Activated T-cell treated with anti-CD3 and anti-CD28 coated beads for 1 hour (primary cell): ENCODE data around the gene PITPNM3.
"Not testable (repeated sequence)": the region's sequence is repeated elsewhere in the genome, so short reads cannot be mapped to it uniquely, and the experiment has no call there.

ENCODE experiments used
- DNase-seq: peaks from one replicate; pipeline ENCODE4 v3.0.0-alpha.2; 2020; ENCODE audit warnings: low read depth

The PITPNM3 gene

DNA sequence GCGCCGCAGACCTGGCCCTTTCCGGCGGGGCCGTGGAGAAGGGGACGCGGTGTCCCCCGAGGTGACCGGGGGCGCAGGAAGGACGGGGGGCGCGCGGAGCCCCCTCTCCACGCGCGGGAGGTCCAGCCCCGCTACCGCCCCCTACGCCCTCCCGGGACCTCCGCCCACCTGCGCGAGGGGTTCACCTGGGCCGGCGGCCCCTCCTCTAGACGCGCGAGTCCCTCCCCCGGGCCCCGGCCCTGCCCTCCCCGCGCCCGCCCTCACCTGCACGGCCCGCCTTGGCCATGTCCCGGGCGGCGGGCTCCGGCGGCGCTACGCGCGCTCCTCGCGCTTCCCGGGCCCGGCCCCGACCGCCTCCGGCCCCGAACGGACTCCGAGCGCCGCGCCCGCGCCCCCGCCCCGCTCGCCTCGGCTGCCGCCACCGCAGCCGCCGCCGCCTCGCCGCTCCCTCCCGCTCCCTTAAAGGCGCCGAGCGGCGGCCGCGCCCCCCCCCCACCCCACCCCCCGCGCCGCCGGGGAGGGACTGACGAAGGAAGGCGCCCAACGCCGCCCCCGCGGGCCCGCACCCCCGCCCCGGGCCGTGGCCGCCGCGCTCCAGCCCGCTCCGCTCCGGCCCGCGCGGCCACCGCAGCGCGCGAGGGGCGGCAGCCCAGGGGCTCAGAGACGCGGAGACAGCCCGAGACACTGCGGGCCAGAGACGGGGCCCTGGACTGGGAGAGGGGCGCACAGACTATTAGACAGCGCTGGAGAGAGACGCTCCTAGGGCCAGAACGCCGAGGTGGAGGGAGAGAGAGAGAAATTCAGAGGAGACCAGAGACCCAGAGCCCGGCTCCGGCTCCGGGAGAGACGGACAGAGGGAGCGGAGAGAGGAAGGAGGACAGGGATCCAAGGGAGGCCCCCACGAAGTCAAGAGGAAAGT lies at the start of gene PITPNM3:
PITPNM3 (minus strand) TSS at position 435 of the 919 bp plus-strand sequence; CDS start at position 286, 149 bp downstream.
- no peak for DNase-seq

DNA sequence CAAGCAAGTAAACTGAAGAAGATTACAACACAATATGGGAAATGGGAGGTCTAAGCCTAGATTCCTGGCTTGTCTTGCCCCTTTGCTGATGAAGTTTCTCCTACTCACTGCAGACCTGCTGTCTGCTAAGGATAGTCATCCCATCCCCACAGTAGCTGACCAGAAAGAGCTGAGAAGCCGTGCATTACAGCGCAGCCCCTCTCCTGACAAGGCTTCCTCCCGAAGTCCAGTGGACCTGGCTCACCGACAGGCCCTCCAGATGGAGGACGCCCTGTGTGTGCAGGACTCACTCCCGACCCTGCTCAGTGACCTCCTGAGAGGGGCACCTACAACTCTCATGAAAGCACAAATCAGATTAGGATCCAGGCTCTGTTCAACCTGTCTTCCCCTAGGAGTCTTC lies 48.8 kb upstream of the PITPNM3 start:
- no peak for DNase-seq

GRCh38 chr17:6603744-6604325 lies 47.5 kb upstream of the PITPNM3 start:
- DNase-seq, result no peak

GRCh38 chr17:6602141-6602540 lies 45.8 kb upstream of the PITPNM3 start:
- DNase-seq, result no peak

- no peak for DNase-seq
Measured at GRCh38 chr17:6599364-6599763, 43.0 kb upstream of the PITPNM3 start.

DNA sequence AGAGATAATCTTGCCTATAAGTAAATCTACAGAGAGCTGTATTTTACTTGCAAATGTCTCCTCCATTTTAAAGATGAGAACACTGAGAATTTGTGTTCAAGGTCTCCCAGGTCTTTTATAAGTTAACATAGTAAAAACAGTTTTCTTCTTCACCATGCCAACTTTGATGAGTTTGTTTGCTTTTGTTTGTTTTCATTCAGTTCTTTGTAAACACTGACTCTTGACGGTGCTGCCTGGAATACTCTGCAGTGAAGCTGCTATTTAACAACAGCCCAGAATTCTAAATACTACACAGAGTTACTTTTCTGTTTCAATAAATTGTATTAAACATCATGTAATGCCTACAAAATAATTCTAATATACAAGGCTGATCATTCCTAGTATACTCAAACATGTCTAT lies 41.4 kb upstream of the PITPNM3 start:
- DNase-seq, result no peak

GRCh38 chr17:6596941-6597340 lies 40.6 kb upstream of the PITPNM3 start:
- no peak for DNase-seq

DNA sequence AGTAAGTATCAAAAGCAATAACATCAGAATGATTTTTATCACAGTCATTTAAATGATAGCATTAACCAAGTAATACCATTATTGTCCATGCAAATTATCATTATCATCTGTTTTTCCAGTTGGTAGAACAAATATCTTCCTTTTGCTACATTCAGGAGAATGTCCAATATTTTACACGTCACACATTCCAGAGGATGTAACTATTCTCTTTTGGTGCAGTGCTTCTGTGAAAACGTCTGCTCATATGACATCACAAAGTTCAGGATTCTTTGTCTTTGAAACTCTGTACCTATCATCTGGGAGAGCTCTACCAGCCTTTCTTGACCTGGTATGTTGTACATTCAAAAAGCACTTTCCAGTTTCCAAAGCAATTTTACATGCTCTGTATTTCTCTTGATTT lies 40.2 kb upstream of the PITPNM3 start:
- DNase-seq, result no peak

- no peak for DNase-seq
Measured at GRCh38 chr17:6596081-6596480, 39.7 kb upstream of the PITPNM3 start.

DNA sequence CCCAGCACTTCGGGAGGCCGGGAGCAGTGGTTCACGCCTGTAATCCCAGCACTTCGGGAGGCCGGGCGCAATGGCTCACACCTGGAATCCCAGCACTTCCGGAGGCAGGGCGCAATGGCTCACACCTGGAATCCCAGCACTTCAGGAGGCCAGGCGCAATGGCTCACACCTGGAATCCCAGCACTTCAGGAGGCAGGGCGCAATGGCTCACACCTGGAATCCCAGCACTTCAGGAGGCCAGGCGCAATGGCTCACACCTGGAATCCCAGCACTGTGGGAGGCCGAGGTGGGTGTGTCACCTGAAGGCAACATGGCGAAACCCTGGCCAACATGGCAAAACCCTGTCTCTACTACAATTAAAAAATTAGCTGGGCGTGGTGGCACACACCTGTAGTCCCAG lies 37.0 kb upstream of the PITPNM3 start:
- not testable (repeated sequence) for DNase-seq

GRCh38 chr17:6592173-6592572 lies 35.8 kb upstream of the PITPNM3 start:
- no peak for DNase-seq

- DNase-seq, result no peak
Measured at GRCh38 chr17:6591599-6592158, 35.3 kb upstream of the PITPNM3 start.

- DNase-seq, result no peak
Measured at GRCh38 chr17:6589266-6589946, 33.1 kb upstream of the PITPNM3 start.

- no peak for DNase-seq
Measured at GRCh38 chr17:6588165-6588564, 31.8 kb upstream of the PITPNM3 start.

GRCh38 chr17:6587310-6587709 lies 31.0 kb upstream of the PITPNM3 start:
- DNase-seq, result no peak

DNA sequence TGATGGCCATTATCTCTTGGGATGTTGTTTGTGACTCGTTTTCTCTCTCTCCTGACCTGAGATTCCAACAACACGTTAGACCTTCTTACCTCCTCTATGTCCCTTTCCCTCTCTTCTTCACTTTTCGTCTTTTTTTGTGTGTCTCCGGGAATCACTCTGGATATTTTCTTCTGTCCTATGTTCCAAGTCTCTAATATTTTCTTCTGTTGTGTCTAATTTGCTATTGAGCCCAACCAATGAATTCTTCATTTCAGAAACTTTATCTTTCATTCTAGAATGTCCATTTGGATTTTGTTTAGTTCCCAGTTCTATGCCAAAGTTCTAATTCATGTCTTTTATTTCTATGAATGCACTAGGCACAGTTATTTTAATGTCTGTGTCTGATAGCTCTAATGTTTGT lies 27.1 kb upstream of the PITPNM3 start:
- no peak for DNase-seq

DNA sequence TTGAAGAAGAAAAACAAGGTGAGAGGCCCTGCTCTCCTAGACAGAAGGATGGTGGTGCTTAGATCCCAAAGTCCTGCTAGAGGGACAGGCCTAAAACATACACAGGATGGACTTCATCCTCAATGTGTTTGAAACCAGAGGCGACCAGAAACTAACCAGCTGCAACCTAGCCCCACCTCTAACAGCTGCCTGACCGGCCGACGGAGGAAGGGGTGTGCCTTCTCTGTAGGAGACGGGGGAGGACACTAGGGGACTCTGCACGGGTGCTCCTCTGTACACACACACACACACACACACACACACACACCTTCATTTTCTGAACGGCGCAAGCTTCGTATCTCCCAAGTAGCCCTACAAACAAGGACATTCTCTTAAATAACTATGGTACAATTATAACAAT lies 24.3 kb upstream of the PITPNM3 start:
- no peak for DNase-seq

DNA sequence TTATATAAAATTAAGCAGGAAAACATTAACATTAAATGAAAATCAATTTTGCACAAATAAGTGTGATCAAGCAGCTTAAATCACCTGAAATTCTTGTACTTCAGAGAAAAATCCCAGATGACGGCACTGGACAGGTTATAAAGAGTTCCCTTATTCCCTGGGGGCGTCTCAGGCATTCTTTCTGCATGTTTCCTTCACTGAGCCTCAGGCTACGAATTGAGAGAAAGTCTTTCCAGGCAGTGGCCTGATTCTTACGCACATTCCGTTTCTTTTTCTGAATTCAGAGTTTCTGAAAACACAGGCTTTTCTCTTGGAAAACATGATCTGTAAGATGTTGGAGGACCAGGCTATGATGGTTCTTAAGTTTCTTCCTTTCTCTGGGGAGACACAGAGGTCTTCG lies 22.1 kb upstream of the PITPNM3 start:
- DNase-seq, result no peak

DNA sequence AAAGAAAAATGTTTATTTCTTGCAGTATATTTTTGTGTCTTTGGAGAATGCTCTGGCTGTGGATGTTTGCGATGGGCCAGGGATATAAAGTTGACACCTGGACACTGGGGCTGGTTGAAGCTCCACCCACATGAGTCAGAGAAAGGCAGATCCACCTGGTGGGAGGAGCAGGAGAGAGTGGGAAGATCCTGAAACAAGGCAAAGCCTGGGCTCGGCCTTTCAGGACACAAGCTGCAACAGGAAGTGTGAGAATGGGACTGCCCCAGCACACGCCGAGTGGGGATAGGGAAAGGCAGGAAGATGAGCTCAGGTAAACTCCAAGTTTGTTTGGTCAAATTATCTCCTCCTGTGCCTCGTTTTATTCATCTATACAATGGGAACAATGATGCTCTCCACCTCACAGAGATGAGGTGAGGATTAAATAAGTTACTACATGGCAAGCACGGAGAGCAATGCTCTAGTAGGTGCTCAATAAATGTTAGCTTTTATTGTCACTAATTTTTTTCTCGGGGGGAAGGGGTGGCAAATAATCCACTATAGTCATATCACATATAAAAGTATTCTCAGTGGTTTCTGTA lies 21.4 kb upstream of the PITPNM3 start:
- no peak for DNase-seq

DNA sequence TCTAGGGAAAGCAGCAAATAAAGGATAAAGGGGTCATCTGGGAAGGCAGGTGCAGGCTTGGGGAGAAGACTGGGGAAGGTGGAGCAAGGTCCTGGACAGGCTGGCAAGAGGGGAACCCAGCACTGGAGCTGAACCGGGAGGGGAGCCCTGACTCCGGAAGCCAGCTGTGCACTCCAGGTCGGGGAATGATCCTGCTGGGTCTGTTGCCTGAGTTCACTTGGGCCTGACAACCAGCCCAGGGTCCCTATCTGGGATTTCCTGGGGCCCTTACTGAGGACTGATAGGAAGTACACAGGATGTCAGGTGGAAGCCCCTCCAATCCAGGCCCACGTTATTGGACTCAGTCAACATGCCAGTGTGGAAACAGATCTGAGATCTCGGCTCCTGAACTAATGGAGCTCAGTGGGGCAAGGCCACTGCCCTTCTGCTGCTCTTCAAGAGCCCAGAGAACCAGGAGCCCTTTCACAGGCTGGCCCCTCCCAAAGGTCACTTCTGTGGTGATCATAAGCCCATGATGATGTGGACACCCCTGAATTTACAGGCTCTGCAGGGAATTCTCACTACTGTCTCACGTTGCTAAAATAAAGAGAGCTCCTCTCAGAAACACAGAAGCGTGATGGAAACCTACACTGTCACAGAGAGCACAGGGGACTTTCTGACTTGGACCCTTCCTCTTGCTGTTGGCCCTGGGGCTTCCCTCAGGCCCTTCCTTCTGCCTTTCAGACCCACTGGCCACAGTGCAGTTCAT lies 19.9 kb upstream of the PITPNM3 start:
- DNase-seq, result no peak

- DNase-seq, result no peak
Measured at GRCh38 chr17:6575596-6575988, 19.2 kb upstream of the PITPNM3 start.
